ENCODE measurements around the gene TP53I3. TPM values are rescaled to one million over a fixed set of nuclear protein-coding genes. Genes with fewer than 3 reads are reported as not detected.

The TP53I3 gene
- total RNA-seq, 2 donors from 2014 or later = 9.8 to 23.5 TPM

DNA sequence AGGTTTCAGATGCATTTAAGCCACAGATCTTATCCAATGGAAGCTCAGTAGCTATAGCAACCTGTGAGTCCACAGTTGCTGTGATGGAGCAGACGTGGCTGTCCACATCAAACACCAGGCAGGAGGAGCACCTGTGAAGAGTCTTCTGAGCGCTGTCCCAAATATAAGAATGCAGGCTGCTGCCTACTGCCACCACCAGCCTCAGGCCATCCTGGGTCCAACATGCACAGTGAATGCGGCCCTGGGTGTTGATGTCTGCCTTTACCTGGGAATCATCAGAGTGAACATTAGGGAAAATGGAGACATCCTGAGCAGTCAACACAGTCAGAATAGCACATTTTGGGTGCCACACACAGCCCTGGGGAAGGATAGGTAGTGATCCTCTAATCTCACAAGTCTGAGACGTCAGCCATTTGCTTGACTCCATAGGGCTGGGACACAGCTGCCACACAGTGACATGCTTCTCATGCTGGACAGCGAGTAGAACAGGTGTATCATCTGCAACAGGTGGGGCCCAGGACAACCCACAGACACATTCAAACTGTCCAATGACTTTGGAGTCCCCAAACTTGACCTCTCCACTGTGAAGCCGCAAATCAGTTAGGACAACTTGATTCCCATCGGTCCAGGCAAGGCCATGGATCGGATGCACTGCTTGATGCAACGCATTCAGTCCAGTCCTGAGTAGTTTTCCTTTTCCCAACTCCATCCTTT is 45.7 kb downstream of the TP53I3 start:
- DNase-seq (ENCODE audit: low spot score) = no peak
- intact Hi-C loops (cut with DNase I) = no loop called here

Other genes with a start within 250 kb of the TP53I3 start
- 10 to 100 TPM; 21.8 to 28.8 TPM for gene ATAD2B, start 157.7 kb downstream of the TP53I3 start, total RNA-seq
- gene UBXN2A, start 144.4 kb downstream of the TP53I3 start, total RNA-seq = 10 to 100 TPM; 17.6 to 22.1 TPM
- not detected for gene MFSD2B, start 74.7 kb downstream of the TP53I3 start, total RNA-seq
- gene WDCP, start 37.4 kb downstream of the TP53I3 start, total RNA-seq = 1 to 10 TPM; 5.6 to 5.7 TPM
- gene FKBP1B, start 35.1 kb downstream of the TP53I3 start, total RNA-seq = 1 to 10 TPM; 3.9 to 5.9 TPM
- 10 to 100 TPM; 59.3 to 66.7 TPM for gene SF3B6, start 8.5 kb downstream of the TP53I3 start, total RNA-seq
- 1 to 10 TPM in 1 of 2 donors, under 1 TPM in 1; 0.67 to 1.0 TPM for gene PFN4, start 38.5 kb upstream of the TP53I3 start, total RNA-seq
- gene FAM228B, start 38.6 kb upstream of the TP53I3 start, total RNA-seq = 10 to 100 TPM; 33.8 to 38.2 TPM
- 1 to 10 TPM; 1.1 to 2.2 TPM for gene FAM228A, start 90.2 kb upstream of the TP53I3 start, total RNA-seq